Lung (tissue), 12 donors: ENCODE data around the gene IFNL3. TPM values are rescaled to one million over a fixed set of nuclear protein-coding genes. Genes with fewer than 3 reads are reported as not detected.
"Not testable (repeated sequence)": the region's sequence is repeated elsewhere in the genome, so short reads cannot be mapped to it uniquely, and the experiment has no call there.

Source experiments
- ATAC-seq: fragments of 200-7000 bp; cut with Tn5 transposase; one replicate; pipeline ENCODE4 v1.9.1; 2020; ENCODE audit warnings: moderate number of reproducible peaks; ENCODE audit not compliant: insufficient read depth, low FRiP score
- DNase-seq, 3 donors: peaks; one replicate each; pipeline ENCODE4 v3.0.0-alpha.2; 2013 to 2017
- H3K27ac ChIP-seq, 2 donors: one replicate each; pipeline ENCODE4 v1.5.1; 2013; ENCODE audit warnings: mild to moderate bottlenecking in 2 of 2, moderate library complexity in 2 of 2, control low read depth in 1 of 2, inconsistent platforms in 1 of 2, low read depth in 1 of 2, low read length in 1 of 2
- H3K27me3 ChIP-seq, 3 donors: one replicate each; pipeline ENCODE4 v1.5.1; 2013; ENCODE audit warnings: low read length in 2 of 3; ENCODE audit not compliant: control insufficient read depth in 3 of 3, insufficient read depth in 3 of 3
- H3K36me3 ChIP-seq, 4 donors: one replicate each; pipeline ENCODE4 v1.5.1; 2013; ENCODE audit warnings: low read length in 4 of 4, mild to moderate bottlenecking in 1 of 4, moderate library complexity in 1 of 4; ENCODE audit not compliant: control insufficient read depth in 4 of 4, insufficient read depth in 4 of 4
- H3K4me1 ChIP-seq, 5 donors: one replicate each; pipeline ENCODE4 v1.5.1; 2013; ENCODE audit warnings: low read length in 5 of 5, mild to moderate bottlenecking in 2 of 5, moderate library complexity in 1 of 5; ENCODE audit not compliant: control insufficient read depth in 5 of 5, insufficient read depth in 5 of 5
- H3K4me3 ChIP-seq: one replicate; pipeline ENCODE4 v1.5.1; 2013; ENCODE audit warnings: mild to moderate bottlenecking, control low read depth, moderate library complexity
- H3K9ac ChIP-seq, 2 donors: one replicate each; pipeline ENCODE4 v1.5.1; 2013; ENCODE audit warnings: low read length in 2 of 2, control low read depth in 1 of 2; ENCODE audit not compliant: insufficient read depth in 1 of 2
- H3K9me3 ChIP-seq, 4 donors: one replicate each; pipeline ENCODE4 v1.5.1; 2013; ENCODE audit warnings: low read length in 3 of 4, mild to moderate bottlenecking in 1 of 4, moderate library complexity in 1 of 4; ENCODE audit not compliant: control insufficient read depth in 4 of 4, insufficient read depth in 3 of 4
- WGBS, 2 donors: extraction: QIAGEN DNeasy Blood & Tissue Kit; methylation state at CpG; one replicate each; pipeline ENCODE4 v1.1.7; 2013; 5-methylcytosine and 5-hydroxymethylcytosine counted together
- polyA plus RNA-seq, 2 donors: library from polyadenylated mRNA; stranded (reverse); fragments of 200-250 nt; gene quantifications; one replicate each; pipeline ENCODE4 v1.2.1, GENCODE V29; 2013
- total RNA-seq, 2 donors: library from RNA; depleted of rRNA in 1 of 2; stranded (reverse); fragments of >200 nt in 1 of 2; gene quantifications; one replicate each; pipeline ENCODE4 v1.2.1, GENCODE V29; 2014 to 2021
- TF ChIP-seq, protein P1 (sequence below): IDR thresholded peaks from 2 replicates; pipeline ENCODE4 v1.5.1; 2012; ENCODE audit warnings: mild to moderate bottlenecking; ENCODE audit errors: control extremely low read depth, extremely low read depth
- donor health status: control.
- donor health status: control.
- donor health status: Bipolar disorder and iron deficiency.
- donor health status: healthy.
- donor health status: DM: yes; HTN: yes; CAD: no.

Gene IFNL3
- total and polyA plus RNA-seq, 4 donors = not detected

DNA sequence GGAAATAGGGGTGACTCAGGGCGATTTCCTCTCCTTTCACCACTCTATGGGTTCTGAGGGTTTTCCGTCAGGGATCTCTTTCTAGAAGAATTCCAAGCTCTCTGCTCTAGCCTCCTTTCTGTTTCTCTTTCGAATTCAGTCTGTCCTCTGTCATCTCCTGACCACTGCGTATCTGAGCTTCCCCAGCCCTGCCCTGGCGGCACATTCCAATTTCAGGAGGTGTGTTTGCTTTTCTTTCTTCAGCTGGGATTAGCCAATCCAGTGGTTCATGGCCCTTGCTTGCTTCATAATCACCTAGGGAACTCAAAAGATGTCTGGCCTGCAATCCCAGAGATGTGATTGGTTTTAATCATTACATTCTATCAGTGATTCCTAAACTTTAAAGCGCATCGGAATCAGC is 32.8 kb upstream of the IFNL3 start:
- ATAC-seq (peak; percentile 72), DNase-seq (no peak)
- Histone ChIP-seq H3K27ac (no peak overlapping the region), H3K27me3 (peaks cover 0 to 5% (median 0%) of the 10 kb centered on the region in 3 donors), H3K36me3 (no peaks in the 10 kb centered on the region), H3K9me3 (peaks cover 0 to 2% (median 0%) of the 10 kb centered on the region in 4 donors), H3K9ac (no peak overlapping the region), H3K4me3 (no peak overlapping the region), H3K4me1 (no peaks in the 10 kb centered on the region)
- TF ChIP-seq, protein P1, sequence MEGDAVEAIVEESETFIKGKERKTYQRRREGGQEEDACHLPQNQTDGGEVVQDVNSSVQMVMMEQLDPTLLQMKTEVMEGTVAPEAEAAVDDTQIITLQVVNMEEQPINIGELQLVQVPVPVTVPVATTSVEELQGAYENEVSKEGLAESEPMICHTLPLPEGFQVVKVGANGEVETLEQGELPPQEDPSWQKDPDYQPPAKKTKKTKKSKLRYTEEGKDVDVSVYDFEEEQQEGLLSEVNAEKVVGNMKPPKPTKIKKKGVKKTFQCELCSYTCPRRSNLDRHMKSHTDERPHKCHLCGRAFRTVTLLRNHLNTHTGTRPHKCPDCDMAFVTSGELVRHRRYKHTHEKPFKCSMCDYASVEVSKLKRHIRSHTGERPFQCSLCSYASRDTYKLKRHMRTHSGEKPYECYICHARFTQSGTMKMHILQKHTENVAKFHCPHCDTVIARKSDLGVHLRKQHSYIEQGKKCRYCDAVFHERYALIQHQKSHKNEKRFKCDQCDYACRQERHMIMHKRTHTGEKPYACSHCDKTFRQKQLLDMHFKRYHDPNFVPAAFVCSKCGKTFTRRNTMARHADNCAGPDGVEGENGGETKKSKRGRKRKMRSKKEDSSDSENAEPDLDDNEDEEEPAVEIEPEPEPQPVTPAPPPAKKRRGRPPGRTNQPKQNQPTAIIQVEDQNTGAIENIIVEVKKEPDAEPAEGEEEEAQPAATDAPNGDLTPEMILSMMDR = no peak
- WGBS, 2 donors = 60 to 72% methylated on average over 7 of the region's 7 CpGs

DNA sequence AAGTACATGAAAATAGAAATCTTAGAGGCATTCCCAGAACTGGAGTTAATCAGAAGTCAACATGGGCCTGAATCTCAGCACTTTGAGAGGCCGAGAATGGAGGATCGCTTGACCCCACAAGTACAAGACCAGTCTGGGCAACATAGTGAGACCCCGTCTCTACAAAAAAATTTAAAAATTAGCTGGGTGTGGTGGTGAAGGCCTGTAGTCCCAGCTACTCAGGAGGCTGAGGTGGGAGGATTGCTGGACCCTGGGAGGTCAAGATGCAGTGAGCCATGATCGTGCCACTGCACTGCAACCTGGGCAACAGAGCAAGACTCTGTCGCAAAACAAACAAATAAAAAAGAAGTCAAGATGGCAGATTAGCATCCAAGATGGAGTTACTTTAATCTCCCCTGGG is 31.9 kb upstream of the IFNL3 start:
- Histone ChIP-seq H3K36me3 (no peaks in the 10 kb centered on the region), H3K9me3 (no peaks in the 10 kb centered on the region), H3K4me1 (no peaks in the 10 kb centered on the region), H3K4me3 (no peak overlapping the region), H3K27me3 (peaks cover 0 to 5% (median 0%) of the 10 kb centered on the region in 3 donors), H3K27ac (no peak overlapping the region), H3K9ac (no peak overlapping the region)
- ATAC-seq (no peak), DNase-seq (no peak)
- 95 to 96% methylated on average over 5 of the region's 5 CpGs for WGBS, 2 donors
- TF ChIP-seq, protein P1 = no peak

GRCh38 chr19:39275578-39275977 is 30.8 kb upstream of the IFNL3 start:
- no peak overlapping the region for H3K4me3 ChIP-seq
- no peaks in the 10 kb centered on the region for H3K36me3 ChIP-seq
- H3K9ac ChIP-seq = no peak overlapping the region
- WGBS, 2 donors = 87 to 89% methylated on average over 5 of the region's 5 CpGs
- no peak for DNase-seq
- H3K4me1 ChIP-seq = no peaks in the 10 kb centered on the region
- no peak for ATAC-seq
- TF ChIP-seq, protein P1 = no peak
- H3K9me3 ChIP-seq = no peaks in the 10 kb centered on the region
- no peak overlapping the region for H3K27ac ChIP-seq
- H3K27me3 ChIP-seq = peaks cover 0 to 5% (median 0%) of the 10 kb centered on the region in 3 donors

- DNase-seq, H3K27me3 ChIP-seq, H3K36me3 ChIP-seq, H3K9ac ChIP-seq, H3K4me3 ChIP-seq, H3K4me1 ChIP-seq, H3K27ac ChIP-seq, H3K9me3 ChIP-seq, ATAC-seq: not testable (repeated sequence)
- WGBS, 2 donors = 88 to 93% methylated on average over 5 of the region's 5 CpGs
Measured at GRCh38 chr19:39273859-39274258, 29.1 kb upstream of the IFNL3 start.
